Loucy (cell line): ENCODE results near the gene USP34.

ENCODE experiments used
- CTCF ChIP-seq: fragments of 200-600 bp; sonication (generic); conservative IDR thresholded peaks from 2 replicates; pipeline ENCODE4 v1.5.1; 2014; ENCODE audit warnings: mild to moderate bottlenecking, antibody characterized with exemption, low read length
- EZH2phosphoT487 ChIP-seq: fragments of 200-600 bp; IDR thresholded peaks from 2 replicates; pipeline ENCODE4 v1.6.1; 2018; ENCODE audit warnings: antibody characterized with exemption, mild to moderate bottlenecking, moderate library complexity, borderline replicate concordance

- TF ChIP-seq CTCF (no peak), EZH2phosphoT487 (no peak)
Observed at GRCh38 chr2:61419129-61419528, 51.8 kb downstream of the USP34 start.
